Measurements from ENCODE around the gene YIPF7. TPM values are rescaled to one million over a fixed set of nuclear protein-coding genes. Genes with fewer than 3 reads are reported as not detected.

YIPF7 gene
- total RNA-seq, 1 experiment from 2014 or later: not detected

DNA sequence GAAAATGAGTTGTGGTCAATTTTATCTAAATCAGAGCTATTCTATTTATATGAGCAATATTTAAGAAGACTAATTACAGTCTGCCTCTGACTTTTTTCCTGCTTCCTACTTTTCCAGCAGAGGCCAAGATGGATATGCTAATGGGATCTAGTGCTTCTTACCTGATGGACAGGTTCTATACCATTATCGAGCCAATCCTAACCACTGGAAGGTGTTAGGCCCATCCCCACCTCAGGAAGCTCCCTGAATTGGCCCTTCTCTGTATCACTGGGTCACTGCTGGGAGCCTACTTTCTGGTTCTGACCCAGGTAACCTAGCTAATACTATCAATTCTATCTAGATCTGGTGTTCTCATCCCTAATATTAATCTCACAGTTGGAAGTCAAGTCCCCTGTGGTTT lies 577 bp upstream of the YIPF7 start:
- H3K56ac ChIP-seq (ENCODE audit: insufficient read length, low read depth, low read length): no peak overlapping the region
- DNase-seq: no peak
- H2BK12ac ChIP-seq (ENCODE audit: insufficient read length, low read depth, low read length): no peak overlapping the region
- no peaks in the 10 kb centered on the region for H3K36me3 Mint-ChIP-seq (ENCODE audit: insufficient read depth in 1 of 3, low read depth in 3 of 3)
- no peak overlapping the region for H4K8ac ChIP-seq (replicated peaks; ENCODE audit: insufficient read length, low read depth, low read length)
- H3K4me1 ChIP-seq (ENCODE audit: insufficient read depth, low read length): no peaks in the 10 kb centered on the region
- H3K18ac ChIP-seq (ENCODE audit: insufficient read length, low read depth, low read length): no peak overlapping the region
- peaks cover 1% of the 10 kb centered on the region for H3K27me3 Mint-ChIP-seq (ENCODE audit: low read depth)
- no peak overlapping the region for H3K14ac ChIP-seq (ENCODE audit: insufficient read depth, low read length)
- H3K4me1 Mint-ChIP-seq: no peaks in the 10 kb centered on the region
- H3K27ac ChIP-seq (ENCODE audit: insufficient read length, low read depth, low read length): no peak overlapping the region
- H4K91ac ChIP-seq (ENCODE audit: insufficient read length, low read depth, low read length): no peak overlapping the region
- H3K4me3 Mint-ChIP-seq: no peak overlapping the region
- H2BK5ac ChIP-seq (ENCODE audit: insufficient read length, low read length): no peak overlapping the region
- no peak overlapping the region for H3K4ac ChIP-seq (ENCODE audit: low read depth, low read length)
- no peak overlapping the region for H3K9ac ChIP-seq (ENCODE audit: extremely low read depth, insufficient read length, low read length)
- H3K9me3 ChIP-seq (ENCODE audit: control insufficient read depth, low read depth, low read length): no peaks in the 10 kb centered on the region
- H2BK15ac ChIP-seq (ENCODE audit: low read depth, low read length): no peak overlapping the region
- no peak overlapping the region for H2AK5ac ChIP-seq (ENCODE audit: insufficient read length, low read length)
- H3T11ph ChIP-seq (ENCODE audit: low read length): no peak overlapping the region
- no peaks in the 10 kb centered on the region for H3K79me2 ChIP-seq (ENCODE audit: insufficient read depth, low read length)
- H3K23me2 ChIP-seq (ENCODE audit: insufficient read length, low read depth, low read length, poor library complexity, severe bottlenecking): no peaks in the 10 kb centered on the region
- H2AFZ ChIP-seq (ENCODE audit: low read length): no peak overlapping the region
- H3K79me1 ChIP-seq (ENCODE audit: insufficient read depth, low read depth, low read length, poor library complexity, severe bottlenecking): no peaks in the 10 kb centered on the region
- no peak overlapping the region; a peak in 1 of 7 replicates for H3K27ac Mint-ChIP-seq
- no peaks in the 10 kb centered on the region for H4K20me1 ChIP-seq (ENCODE audit: control insufficient read depth, insufficient read depth, insufficient read length)
- no CpG with 5 or more reads among the region's 1 CpG for WGBS (ENCODE audit: extremely low coverage, insufficient read length, low lambda C conversion rate)
- no peak overlapping the region for H2BK120ac ChIP-seq (ENCODE audit: low read depth, low read length, poor library complexity, severe bottlenecking)
- TF ChIP-seq, protein P1, sequence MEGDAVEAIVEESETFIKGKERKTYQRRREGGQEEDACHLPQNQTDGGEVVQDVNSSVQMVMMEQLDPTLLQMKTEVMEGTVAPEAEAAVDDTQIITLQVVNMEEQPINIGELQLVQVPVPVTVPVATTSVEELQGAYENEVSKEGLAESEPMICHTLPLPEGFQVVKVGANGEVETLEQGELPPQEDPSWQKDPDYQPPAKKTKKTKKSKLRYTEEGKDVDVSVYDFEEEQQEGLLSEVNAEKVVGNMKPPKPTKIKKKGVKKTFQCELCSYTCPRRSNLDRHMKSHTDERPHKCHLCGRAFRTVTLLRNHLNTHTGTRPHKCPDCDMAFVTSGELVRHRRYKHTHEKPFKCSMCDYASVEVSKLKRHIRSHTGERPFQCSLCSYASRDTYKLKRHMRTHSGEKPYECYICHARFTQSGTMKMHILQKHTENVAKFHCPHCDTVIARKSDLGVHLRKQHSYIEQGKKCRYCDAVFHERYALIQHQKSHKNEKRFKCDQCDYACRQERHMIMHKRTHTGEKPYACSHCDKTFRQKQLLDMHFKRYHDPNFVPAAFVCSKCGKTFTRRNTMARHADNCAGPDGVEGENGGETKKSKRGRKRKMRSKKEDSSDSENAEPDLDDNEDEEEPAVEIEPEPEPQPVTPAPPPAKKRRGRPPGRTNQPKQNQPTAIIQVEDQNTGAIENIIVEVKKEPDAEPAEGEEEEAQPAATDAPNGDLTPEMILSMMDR (conservative IDR thresholded peaks at IDR 0.05): no peak
- H3K4me2 ChIP-seq (ENCODE audit: insufficient read depth, insufficient read length, low read length): no peak overlapping the region
- no peaks in the 10 kb centered on the region for H3K9me3 Mint-ChIP-seq
- no peaks in the 10 kb centered on the region for H3K27me3 ChIP-seq (ENCODE audit: insufficient read depth, low read length)
- no peak overlapping the region for H2BK20ac ChIP-seq (ENCODE audit: low read depth, low read length, poor library complexity, severe bottlenecking)
- no peak overlapping the region for H3K23ac ChIP-seq (ENCODE audit: insufficient read length, low read depth, low read length)
- no peak overlapping the region for H4K5ac ChIP-seq (ENCODE audit: insufficient read length, low read depth, low read length)

Measured in H9 (cell line).